K562 (cell line): ENCODE measurements around the gene RAB12. TPM values are rescaled to one million over a fixed set of nuclear protein-coding genes. Genes with fewer than 3 reads are reported as not detected.

ENCODE experiments used
- ATAC-seq: fragments of 200-7000 bp; cut with Tn5 transposase; 3 replicates; pipeline ENCODE4 v1.9.1; 2020; ENCODE audit warnings: moderate library complexity
- BruUV-seq: library from RNA; stranded (reverse); fragments of 400-500 nt; replicated peaks from 2 replicates; lab custom pipeline; 2021; lab: Mats Ljungman, UMichigan
- CTCF ChIA-PET: fragments of 300-600 bp; formaldehyde crosslinking; extraction: SDS; loops from one replicate; lab custom pipeline; 2021; ENCODE audit warnings: low intra/inter-chr PET ratio; lab: Yijun Ruan, JAX
- POLR2A ChIA-PET: fragments of 300-600, 350-650 bp; sonication (Branson Sonifier 250); formaldehyde crosslinking; extraction: SDS; loops from one replicate; lab custom pipeline; 2021; ENCODE audit warnings: antibody characterized with exemption, inconsistent platforms; lab: Yijun Ruan, JAX
- DNase-seq, 4 experiments: peaks; one replicate each; pipeline versions ENCODE4 v3.0.0 to v3.0.0-alpha.2; 2011 to 2018; ENCODE audit warnings: low spot score in 3 of 4, mixed read lengths in 3 of 4; ENCODE audit errors: extremely low read depth in 1 of 4
- FAIRE-seq: peaks from 2 replicates; lab custom pipeline; 2011; peaks lifted over from hg19 to GRCh38; lab: Jason Lieb, UNC
- H2AFZ ChIP-seq: 2 replicates; pipeline ENCODE4 v1.6.0; 2011; ENCODE audit warnings: low read depth, low read length, control low read depth, inconsistent platforms
- H3K27ac ChIP-seq: fragments of 200-600 bp; 3 replicates; pipeline ENCODE4 v1.8.0; 2011; ENCODE audit warnings: low read depth, mild to moderate bottlenecking, control low read depth, inconsistent platforms, low read length, moderate library complexity, mixed read lengths; ENCODE audit errors: extremely low read depth
- H3K27me3 ChIP-seq, 2 experiments: fragments of 300-600 bp in 1 of 2; 2 replicates in 1 of 2; 3 replicates in 1 of 2; pipeline versions ENCODE4 v1.6.0 to v1.8.0; 2011; ENCODE audit warnings: inconsistent platforms in 2 of 2, low read length in 2 of 2, mild to moderate bottlenecking in 1 of 2, mixed read lengths in 1 of 2, moderate library complexity in 1 of 2; ENCODE audit not compliant: control insufficient read depth in 2 of 2, insufficient read depth in 2 of 2
- H3K36me3 ChIP-seq: fragments of 300-600 bp; 3 replicates; pipeline ENCODE4 v1.8.0; 2011; ENCODE audit warnings: mild to moderate bottlenecking, low read length, inconsistent platforms; ENCODE audit not compliant: control insufficient read depth, insufficient read depth
- H3K4me1 ChIP-seq, 2 experiments: fragments of 200-600 bp in 1 of 2; replicated peaks in 1 of 2; 2 replicates in 1 of 2; 3 replicates in 1 of 2; pipeline versions ENCODE4 v1.5.1 to v1.8.0; 2011; ENCODE audit warnings: inconsistent platforms in 2 of 2, low read length in 2 of 2, mild to moderate bottlenecking in 1 of 2, mixed read lengths in 1 of 2, moderate library complexity in 1 of 2; ENCODE audit not compliant: control insufficient read depth in 2 of 2, insufficient read depth in 2 of 2
- H3K4me2 ChIP-seq: 2 replicates; pipeline ENCODE4 v1.6.1; 2011; ENCODE audit warnings: low read length, control low read depth, inconsistent platforms, mixed read lengths; ENCODE audit not compliant: insufficient read depth
- H3K4me3 ChIP-seq: fragments of 200-600 bp; sonication (generic), shearing (Covaris generic); 2 replicates; pipeline ENCODE4 v1.5.1; 2016; ENCODE audit warnings: control low read depth, inconsistent platforms
- H3K79me2 ChIP-seq: fragments of 200-600 bp; 3 replicates; pipeline ENCODE4 v1.8.0; 2011; ENCODE audit warnings: low read length, inconsistent platforms; ENCODE audit not compliant: control insufficient read depth, insufficient read depth
- H3K9ac ChIP-seq, 2 experiments: 2 replicates each; pipeline versions ENCODE4 v1.6.0 to v1.6.1; 2011; ENCODE audit warnings: low read depth in 2 of 2, low read length in 2 of 2, control low read depth in 1 of 2, inconsistent platforms in 1 of 2, mild to moderate bottlenecking in 1 of 2, mixed read lengths in 1 of 2; ENCODE audit not compliant: insufficient read depth in 1 of 2
- H3K9me1 ChIP-seq: one replicate; pipeline ENCODE4 v1.6.0; 2011; ENCODE audit warnings: inconsistent platforms, mild to moderate bottlenecking, low read length, moderate library complexity; ENCODE audit not compliant: control insufficient read depth, insufficient read depth
- H3K9me3 ChIP-seq: replicated peaks from 2 replicates; pipeline ENCODE4 v1.5.1; 2011; ENCODE audit warnings: low read depth, low read length, inconsistent platforms; ENCODE audit not compliant: control insufficient read depth, insufficient read depth
- H4K20me1 ChIP-seq: replicated peaks from 2 replicates; pipeline ENCODE4 v1.6.1; 2011; ENCODE audit warnings: low read length, inconsistent platforms, mixed read lengths; ENCODE audit not compliant: control insufficient read depth, insufficient read depth
- CBFA2T3 ChIP-seq: fragments of 450-650 bp; IDR thresholded peaks from 2 replicates; pipeline ENCODE4 v1.6.1; 2017
- FOS ChIP-seq: IDR thresholded peaks from 3 replicates; pipeline ENCODE4 v1.6.1; 2011; ENCODE audit not compliant: insufficient read length; ENCODE audit errors: extremely low read depth
- GABPA ChIP-seq: fragments of 200-800 bp; sonication (Bioruptor generic); conservative IDR thresholded peaks from 2 replicates; pipeline ENCODE4 v1.6.1; 2016; ENCODE audit warnings: low read depth, missing genetic modification characterization, missing compliant biosample characterization
- MCM3 ChIP-seq: fragments of 450-650 bp; IDR thresholded peaks from 2 replicates; pipeline ENCODE4 v1.6.1; 2016
- MLX ChIP-seq, 2 experiments: fragments of 450-650 bp in 1 of 2; sonication (generic) in 1 of 2; formaldehyde crosslinking; conservative IDR thresholded peaks; 2 replicates each; pipeline versions ENCODE4 v1.4.0 to v1.8.1; 2020 to 2022; ENCODE audit warnings: mild to moderate bottlenecking in 1 of 2, missing genetic modification reagents in 1 of 2
- RFX7 ChIP-seq: fragments of 250-450 bp; sonication (Bioruptor Pico); IDR thresholded peaks from 2 replicates; pipeline ENCODE4 v1.5.1; 2021; ENCODE audit warnings: mild to moderate bottlenecking
- SP1 ChIP-seq: sonication (generic); formaldehyde crosslinking; IDR thresholded peaks from 2 replicates; pipeline ENCODE4 v1.8.1; 2022; ENCODE audit warnings: mild to moderate bottlenecking, missing genetic modification reagents
- TAF15 ChIP-seq: fragments of 200-400 bp; formaldehyde crosslinking; IDR thresholded peaks from 2 replicates; pipeline ENCODE4 v1.6.1; 2017; ENCODE audit warnings: mild to moderate bottlenecking, low read depth, low read length, moderate library complexity
- TGIF2 ChIP-seq: sonication (generic); formaldehyde crosslinking; IDR thresholded peaks from 2 replicates; pipeline ENCODE4 v1.8.1; 2022; ENCODE audit warnings: mild to moderate bottlenecking, missing genetic modification reagents, moderate library complexity
- ZNF253 ChIP-seq: fragments of 250-450 bp; sonication (Bioruptor Pico); conservative IDR thresholded peaks from 2 replicates; pipeline ENCODE4 v1.6.1; 2021; ENCODE audit warnings: mild to moderate bottlenecking
- ZNF551 ChIP-seq: fragments of 250-450 bp; sonication (Bioruptor Pico); IDR thresholded peaks from 2 replicates; pipeline ENCODE4 v1.5.0; 2021; ENCODE audit warnings: mild to moderate bottlenecking, moderate library complexity
- WGBS: fragments of 100-300 bp; shearing (Covaris generic); methylation state at CpG from one replicate; pipeline ENCODE4 v1.1.6; 2016; ENCODE audit warnings: low coverage, mixed read lengths; ENCODE audit not compliant: insufficient coverage; ENCODE audit errors: missing lambda C conversion rate; 5-methylcytosine and 5-hydroxymethylcytosine counted together
- in situ Hi-C: fragments of 300-500 bp; cut with MboI; formaldehyde crosslinking; loops from 4 replicates; pipeline ENCODE4 v1.15.0; 2018; ENCODE audit warnings: inconsistent platforms, mixed read lengths
- intact Hi-C: fragments of 100-400 bp; cut with micrococcal nuclease; formaldehyde crosslinking; loops from 2 replicates; pipeline ENCODE4 v1.14.2; 2022
- polyA plus RNA-seq, 8 experiments: library from polyadenylated mRNA; depleted of rRNA in 4 of 8; stranded (reverse) in 5 of 8; unstranded in 3 of 8; fragments of >200 nt; fragmentation: Nextera tagmentation in 2 of 8; fragmentation: Illumina TruSeq in 1 of 8; extraction: Ambion mirVana in 2 of 8; extraction: Trizol in 1 of 8; gene quantifications; 2 replicates each; pipeline versions ENCODE4 v1.2.1 to v1.2.3, GENCODE V29; 2011 to 2014; ENCODE audit warnings: inconsistent platforms in 1 of 8, missing spikeins in 1 of 8
- total RNA-seq, 7 experiments: library from RNA; depleted of rRNA in 6 of 7; stranded (reverse); fragments of >200 nt in 6 of 7; fragmentation: Illumina TruSeq in 2 of 7; extraction: Trizol in 2 of 7; gene quantifications; 2 replicates each; pipeline versions ENCODE4 v1.2.1 to v1.2.3, GENCODE V29; 2011 to 2021; ENCODE audit warnings: low replicate concordance in 1 of 7

Gene RAB12
- total and polyA plus RNA-seq, 9 of the 15 experiments (the other 6 are each of a cell fraction or from before 2014, with no cell fraction given), result 0.48 to 21.6 (median 18.8) TPM

- POLR2A ChIA-PET, result interaction anchor here (0.6 to 2.9 kb wide), 5 partner anchors 10 to 98 kb away, joined by 3 to 13 read pairs (median 3); no protein-coding TSS in a partner anchor
- CTCF ChIA-PET, result interaction anchor here (0.9 kb wide), 1 partner anchor 31 kb away, joined by 3 read pairs; no protein-coding TSS in a partner anchor
- intact Hi-C loops, result loop anchor here (10.0 kb wide), 1 partner anchor 109 kb away; no protein-coding TSS in a partner anchor
- DNase-seq (no peak), FAIRE-seq (no peak), ATAC-seq (peak; percentile 25; the same call in 1 of the 3 replicates)
- BruUV-seq, result no TSS peak
- peaks cover 0 to 3% of the 10 kb centered on the region in 2 experiments; a peak in 3 of 5 replicates for H3K4me1 ChIP-seq
- peaks cover 6 to 14% of the 10 kb centered on the region in 2 experiments; a peak in 4 of 5 replicates for H3K27me3 ChIP-seq
- no peak overlapping the region for H3K4me3 ChIP-seq
- 21% methylated on average over 13 of the region's 13 CpGs for WGBS
- no peak overlapping the region; a peak in 1 of 4 replicates for H3K9ac ChIP-seq
- H3K79me2 ChIP-seq, result no peaks in the 10 kb centered on the region
- TF ChIP-seq ZNF253 (CRISPR knock-in tag), result no peak
- TF ChIP-seq TAF15, result no peak
- TF ChIP-seq MCM3, result no peak
- no peak for TF ChIP-seq GABPA (tag)
- TF ChIP-seq RFX7 (CRISPR knock-in tag), result no peak
- no peak for TF ChIP-seq SP1
- TF ChIP-seq MLX (CRISPR knock-in tag; conservative IDR thresholded peaks at IDR 0.05), result no peak
- no peak for TF ChIP-seq CBFA2T3
- no peak for TF ChIP-seq TGIF2 (CRISPR knock-in tag)
- TF ChIP-seq FOS, result no peak
- TF ChIP-seq ZNF551, result no peak
- no peaks in the 10 kb centered on the region for H3K9me3 ChIP-seq
- H3K4me2 ChIP-seq, result peak overlapping the region; percentile 16; the same call in 1 of the 2 replicates
- H3K9me1 ChIP-seq, result no peaks in the 10 kb centered on the region
- no peaks in the 10 kb centered on the region for H4K20me1 ChIP-seq
- no peak overlapping the region for H3K27ac ChIP-seq
- peak overlapping the region; percentile 80 for H2AFZ ChIP-seq
- no peaks in the 10 kb centered on the region for H3K36me3 ChIP-seq
- in situ Hi-C loops, result no loop called here
These were observed 76.1 kb downstream of the RAB12 start for GRCh38 chr18:8685141-8685913.
